Body of pancreas (tissue), 4 donors: ENCODE results near the gene UBE2M. TPM values are rescaled to one million over a fixed set of nuclear protein-coding genes. Genes with fewer than 3 reads are reported as not detected.

Experiments used
- ATAC-seq: fragments of 150-250 bp; one replicate; pipeline ENCODE4 v1.9.1; 2016
- DNase-seq, 4 donors: peaks; one replicate each; pipeline ENCODE4 v3.0.0-alpha.2; 2019
- H3K27ac ChIP-seq, 4 donors: fragments of 200-600 bp; sonication (generic); 1 replicate in 3 of 4; 2 replicates in 1 of 4; pipeline versions ENCODE4 v1.5.1 to v1.6.1; 2016 to 2019; ENCODE audit warnings: mild to moderate bottlenecking in 1 of 4, mixed read lengths in 1 of 4, moderate library complexity in 1 of 4
- H3K27me3 ChIP-seq, 2 donors: fragments of 200-600 bp; sonication (generic); one replicate each; pipeline ENCODE4 v1.6.0; 2016; ENCODE audit warnings: mild to moderate bottlenecking in 1 of 2
- H3K36me3 ChIP-seq, 2 donors: fragments of 200-600 bp; sonication (generic); replicated peaks in 1 of 2; 2 replicates each; pipeline ENCODE4 v1.5.1; 2016; ENCODE audit warnings: low read depth in 2 of 2; ENCODE audit not compliant: insufficient read depth in 1 of 2
- H3K4me1 ChIP-seq: fragments of 200-600 bp; sonication (generic); one replicate; pipeline ENCODE4 v1.6.0; 2016
- H3K4me3 ChIP-seq, 2 donors: fragments of 200-600 bp; sonication (generic); 1 replicate in 1 of 2; 2 replicates in 1 of 2; pipeline ENCODE4 v1.5.1; 2016 to 2019
- H3K9me3 ChIP-seq, 3 donors: fragments of 200-600 bp; sonication (generic); 1 replicate in 2 of 3; 2 replicates in 1 of 3; pipeline ENCODE4 v1.5.1; 2016
- POLR2A ChIP-seq, 3 donors: fragments of 450-650 bp; IDR thresholded peaks; one replicate each; pipeline ENCODE4 v1.6.1; 2016; ENCODE audit warnings: antibody characterized with exemption in 3 of 3, mild to moderate bottlenecking in 2 of 3
- WGBS, 2 donors: methylation state at CpG; one replicate each; pipeline ENCODE4 v1.1.5; 2017; 5-methylcytosine and 5-hydroxymethylcytosine counted together
- intact Hi-C: fragments of 100-400 bp; cut with DNase I; formaldehyde crosslinking; loops from one replicate; pipeline ENCODE4 v1.15.1; 2023
- total RNA-seq, 2 donors: library from RNA; depleted of rRNA; stranded (reverse); fragments of >200 nt; gene quantifications; one replicate each; pipeline ENCODE4 v1.1.0, GENCODE V29; 2016
- TF ChIP-seq, protein P1 (sequence below), 7 experiments: fragments of 450-650 bp in 4 of 7; fragments of 200-600 bp in 3 of 7; sonication (generic) in 3 of 7; IDR thresholded peaks; one replicate each; pipeline ENCODE4 v1.5.1; 2016 to 2019; ENCODE audit warnings: antibody characterized with exemption in 7 of 7

UBE2M gene
- total RNA-seq, 2 donors from 2014 or later = 10.5 to 11.7 TPM

DNA sequence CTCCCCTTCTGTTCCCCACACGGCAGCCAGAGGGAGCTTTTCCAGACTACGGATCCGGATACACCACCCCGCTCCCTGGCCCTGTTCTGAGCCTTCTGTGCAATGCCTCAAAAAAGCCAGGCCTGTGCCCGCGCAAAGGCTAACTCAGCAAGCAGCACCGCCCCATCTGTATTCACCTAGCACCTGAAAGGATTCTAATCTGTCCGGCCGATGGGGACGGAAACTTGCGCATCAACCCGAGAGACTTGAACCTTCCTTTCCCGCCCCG, 39.4 kb downstream of the UBE2M start:
- 0 to 2% methylated on average over 13 to 14 of the region's 14 CpGs for WGBS, 2 donors
- TF ChIP-seq, protein P1, sequence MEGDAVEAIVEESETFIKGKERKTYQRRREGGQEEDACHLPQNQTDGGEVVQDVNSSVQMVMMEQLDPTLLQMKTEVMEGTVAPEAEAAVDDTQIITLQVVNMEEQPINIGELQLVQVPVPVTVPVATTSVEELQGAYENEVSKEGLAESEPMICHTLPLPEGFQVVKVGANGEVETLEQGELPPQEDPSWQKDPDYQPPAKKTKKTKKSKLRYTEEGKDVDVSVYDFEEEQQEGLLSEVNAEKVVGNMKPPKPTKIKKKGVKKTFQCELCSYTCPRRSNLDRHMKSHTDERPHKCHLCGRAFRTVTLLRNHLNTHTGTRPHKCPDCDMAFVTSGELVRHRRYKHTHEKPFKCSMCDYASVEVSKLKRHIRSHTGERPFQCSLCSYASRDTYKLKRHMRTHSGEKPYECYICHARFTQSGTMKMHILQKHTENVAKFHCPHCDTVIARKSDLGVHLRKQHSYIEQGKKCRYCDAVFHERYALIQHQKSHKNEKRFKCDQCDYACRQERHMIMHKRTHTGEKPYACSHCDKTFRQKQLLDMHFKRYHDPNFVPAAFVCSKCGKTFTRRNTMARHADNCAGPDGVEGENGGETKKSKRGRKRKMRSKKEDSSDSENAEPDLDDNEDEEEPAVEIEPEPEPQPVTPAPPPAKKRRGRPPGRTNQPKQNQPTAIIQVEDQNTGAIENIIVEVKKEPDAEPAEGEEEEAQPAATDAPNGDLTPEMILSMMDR (IDR thresholded peaks at IDR 0.05) = peak in 5 of 7 experiments; percentile 15 to 59 (median 36)
- no peak for TF ChIP-seq POLR2A (IDR thresholded peaks at IDR 0.05)
- H3K27ac ChIP-seq = peak overlapping the region; percentile 87 to 95 (median 91)
- peaks cover 0 to 7% of the 10 kb centered on the region in 2 donors for H3K36me3 ChIP-seq
- peak overlapping the region; percentile 54 to 72 for H3K4me3 ChIP-seq
- H3K4me1 ChIP-seq = peaks cover 44% of the 10 kb centered on the region
- H3K27me3 ChIP-seq = no peaks in the 10 kb centered on the region
- ATAC-seq = peak; percentile 44
- DNase-seq = peak; percentile 60 to 69 (median 66)
- H3K9me3 ChIP-seq = no peaks in the 10 kb centered on the region
- intact Hi-C loops = no loop called here

DNA sequence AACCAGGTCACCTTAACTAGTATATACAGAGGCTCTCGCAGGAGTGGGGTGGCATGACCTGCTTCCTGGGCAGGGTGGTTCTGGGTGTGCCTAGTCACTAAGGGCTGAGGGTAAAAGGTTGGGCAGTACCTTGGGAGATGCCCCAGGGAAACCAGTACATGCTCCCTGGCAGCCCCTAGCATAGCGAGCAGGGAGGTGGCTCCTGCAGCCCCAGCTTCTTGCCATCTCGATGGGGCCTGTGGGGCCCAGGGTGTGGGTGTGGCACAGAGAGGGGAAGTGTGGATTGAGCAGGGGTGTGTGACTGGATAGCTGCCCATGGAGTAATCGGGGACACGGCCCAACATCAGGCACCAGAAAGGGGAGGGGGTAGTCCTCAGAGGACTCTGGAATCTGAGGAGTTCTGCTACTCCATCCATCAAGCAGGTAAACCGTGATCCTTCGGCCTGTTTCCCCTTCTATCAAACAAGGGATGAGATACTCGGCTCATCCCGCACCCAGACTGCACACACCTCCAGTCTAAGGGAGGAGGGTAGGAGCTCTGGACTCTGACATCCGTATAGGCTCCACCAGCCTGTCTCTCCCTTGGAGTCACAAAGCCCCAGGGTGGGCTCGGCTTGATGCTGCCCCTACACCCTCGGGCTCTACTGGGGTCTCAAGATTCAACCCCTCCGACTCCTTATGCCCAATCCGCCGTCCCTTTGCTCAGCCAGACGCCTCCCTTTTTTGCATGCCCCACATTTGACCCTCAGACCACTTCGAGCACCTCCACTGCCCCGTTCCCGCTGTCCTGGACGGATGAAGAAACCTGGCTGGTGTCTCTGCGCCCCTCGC, 39.9 kb downstream of the UBE2M start:
- Histone ChIP-seq H3K9me3 (no peaks in the 10 kb centered on the region), H3K4me1 (peaks cover 48% of the 10 kb centered on the region), H3K36me3 (peaks cover 0 to 7% of the 10 kb centered on the region in 2 donors), H3K4me3 (peak overlapping the region; percentile 54 to 72), H3K27ac (peak overlapping the region; percentile 87 to 95 (median 91)), H3K27me3 (no peaks in the 10 kb centered on the region)
- TF ChIP-seq POLR2A (IDR thresholded peaks at IDR 0.05) = no peak
- TF ChIP-seq, protein P1 (IDR thresholded peaks at IDR 0.05) = peak in 2 of 7 experiments; percentile 61 to 71
- WGBS, 2 donors = 8 to 11% methylated on average over 22 of the region's 22 CpGs
- intact Hi-C loops = no loop called here
- ATAC-seq (no peak), DNase-seq (no peak)

DNA sequence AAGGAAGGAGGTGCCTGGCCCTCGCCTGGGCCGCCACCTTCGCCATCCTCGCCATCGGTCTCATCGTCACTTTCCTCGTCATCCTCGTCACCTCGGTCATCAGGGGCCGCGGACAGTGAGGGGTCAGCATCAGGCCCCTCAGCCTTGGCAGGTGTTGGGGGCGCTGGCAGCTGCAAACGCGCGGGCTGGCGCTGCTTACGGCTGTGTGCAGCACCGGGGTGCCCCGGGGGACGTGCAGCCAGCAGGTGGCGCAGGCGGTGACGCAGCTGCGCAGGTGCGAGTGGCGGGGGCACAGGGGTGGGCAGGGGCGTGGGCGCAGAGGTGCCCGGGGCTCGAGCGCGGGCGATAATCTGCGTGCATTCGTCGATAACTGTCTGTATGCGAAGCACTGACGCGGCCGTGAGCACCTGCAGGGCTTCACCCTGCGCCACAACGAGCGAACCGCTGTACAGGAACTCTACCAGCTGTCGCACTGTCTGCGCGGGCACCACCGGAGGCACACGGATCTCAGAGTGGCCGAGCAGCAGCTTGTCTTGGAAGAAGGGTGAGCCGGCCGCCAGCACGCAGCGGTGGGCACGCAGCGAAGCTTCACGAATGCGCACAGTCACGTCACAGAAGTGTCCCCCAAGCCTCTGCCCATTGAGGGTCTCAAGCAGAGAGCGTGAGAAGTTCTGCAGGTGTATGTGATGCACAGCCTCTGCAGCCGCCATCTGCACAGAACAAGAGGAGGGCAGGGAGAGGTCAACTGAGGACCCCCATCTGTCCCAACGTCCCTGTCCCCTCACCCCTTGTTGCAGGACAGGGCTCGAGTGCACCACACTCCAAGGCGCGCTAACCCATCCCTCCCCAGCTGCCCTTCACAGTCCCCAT, 41.2 kb downstream of the UBE2M start:
- TF ChIP-seq, protein P1 (IDR thresholded peaks at IDR 0.05) = no peak
- TF ChIP-seq POLR2A (IDR thresholded peaks at IDR 0.05) = no peak
- Histone ChIP-seq H3K27me3 (no peaks in the 10 kb centered on the region), H3K9me3 (no peaks in the 10 kb centered on the region), H3K4me3 (no peak overlapping the region), H3K27ac (no peak overlapping the region), H3K36me3 (peaks cover 0 to 7% of the 10 kb centered on the region in 2 donors), H3K4me1 (peaks cover 54% of the 10 kb centered on the region)
- ATAC-seq (no peak), DNase-seq (no peak)
- intact Hi-C loops = no loop called here
- 87 to 89% methylated on average over 49 to 65 of the region's 65 CpGs for WGBS, 2 donors

DNA sequence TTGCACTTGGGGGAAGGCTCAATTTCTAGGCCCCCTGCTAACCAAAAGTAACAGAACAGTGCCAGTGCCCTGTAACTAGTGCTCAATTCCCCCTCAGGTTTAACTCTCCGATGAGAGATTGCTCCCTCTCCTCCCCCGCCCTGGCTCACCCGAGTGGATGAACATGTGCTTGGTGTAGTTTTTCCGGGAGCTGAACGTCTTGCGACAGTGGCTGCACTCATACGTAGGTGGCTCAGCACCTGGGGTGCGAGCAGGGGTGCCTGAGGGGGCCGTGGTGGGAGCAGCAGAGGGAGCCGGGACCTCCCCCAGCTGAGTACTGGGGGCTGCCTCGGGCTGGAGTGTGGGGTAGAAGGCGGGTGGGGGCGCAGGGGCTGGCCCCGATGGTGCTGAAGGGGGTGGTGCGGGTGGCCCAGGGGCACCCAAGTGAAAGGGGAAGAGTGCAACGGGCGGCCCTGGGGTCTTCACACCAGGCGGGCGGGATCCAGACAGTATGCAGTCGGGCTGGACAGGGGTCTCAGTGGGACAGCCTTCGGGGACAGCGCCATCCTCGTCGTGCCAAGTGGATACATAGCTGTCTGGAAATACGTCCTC, 42.1 kb downstream of the UBE2M start:
- 86 to 88% methylated on average over 17 to 20 of the region's 25 CpGs for WGBS, 2 donors
- DNase-seq (no peak), ATAC-seq (no peak)
- H3K4me1 ChIP-seq = peaks cover 59% of the 10 kb centered on the region
- H3K4me3 ChIP-seq = no peak overlapping the region
- intact Hi-C loops = no loop called here
- no peaks in the 10 kb centered on the region for H3K27me3 ChIP-seq
- H3K9me3 ChIP-seq = no peaks in the 10 kb centered on the region
- no peak overlapping the region for H3K27ac ChIP-seq
- TF ChIP-seq, protein P1 (IDR thresholded peaks at IDR 0.05) = no peak
- TF ChIP-seq POLR2A (IDR thresholded peaks at IDR 0.05) = no peak
- H3K36me3 ChIP-seq = peaks cover 0 to 7% of the 10 kb centered on the region in 2 donors
